Prostate gland (tissue), 2 donors: Measurements from ENCODE around the gene FFAR3. TPM values are rescaled to one million over a fixed set of nuclear protein-coding genes. Genes with fewer than 3 reads are reported as not detected.

ENCODE experiments used
- DNase-seq: peaks from one replicate; pipeline ENCODE4 v3.0.0-alpha.2; 2019; ENCODE audit warnings: low spot score
- H3K27ac ChIP-seq, 2 donors: fragments of 200-600 bp; sonication (generic); 2 replicates each; pipeline ENCODE4 v1.5.1; 2017 to 2019
- H3K27me3 ChIP-seq: fragments of 200-600 bp; sonication (generic); replicated peaks from 2 replicates; pipeline ENCODE4 v1.5.1; 2019; ENCODE audit not compliant: insufficient read depth
- H3K36me3 ChIP-seq, 2 donors: fragments of 200-600 bp; sonication (generic); 1 replicate in 1 of 2; 2 replicates in 1 of 2; pipeline versions ENCODE4 v1.5.1 to v1.8.1; 2017 to 2019
- H3K4me1 ChIP-seq: fragments of 200-600 bp; sonication (generic); replicated peaks from 2 replicates; pipeline ENCODE4 v1.5.1; 2019
- H3K4me3 ChIP-seq, 2 donors: fragments of 200-600 bp; sonication (generic); 2 replicates each; pipeline ENCODE4 v1.5.1; 2017 to 2019
- H3K9me3 ChIP-seq: fragments of 200-600 bp; sonication (generic); 2 replicates; pipeline ENCODE4 v1.5.1; 2017
- CTCF ChIP-seq, 4 experiments: fragments of 200-600 bp in 2 of 4; fragments of 450-650 bp in 2 of 4; sonication (generic) in 2 of 4; IDR thresholded peaks; 1 replicate in 3 of 4; 2 replicates in 1 of 4; pipeline ENCODE4 v1.5.1; 2016 to 2019; ENCODE audit warnings: antibody characterized with exemption in 4 of 4, mild to moderate bottlenecking in 2 of 4, moderate library complexity in 2 of 4
- POLR2A ChIP-seq: fragments of 450-650 bp; IDR thresholded peaks from one replicate; pipeline ENCODE4 v1.6.1; 2016; ENCODE audit warnings: antibody characterized with exemption, mild to moderate bottlenecking
- POLR2AphosphoS5 ChIP-seq: sonication (generic); formaldehyde crosslinking; IDR thresholded peaks from one replicate; pipeline ENCODE4 v1.6.1; 2017; ENCODE audit warnings: antibody characterized with exemption
- WGBS: methylation state at CpG from one replicate; pipeline ENCODE4 v1.1.5; 2018; 5-methylcytosine and 5-hydroxymethylcytosine counted together
- intact Hi-C: fragments of 100-400 bp; cut with DNase I; formaldehyde crosslinking; loops from one replicate; pipeline ENCODE4 v1.14.2; 2022
- total RNA-seq, 2 donors: library from RNA; depleted of rRNA; stranded (reverse); fragments of >200 nt; gene quantifications; one replicate each; pipeline ENCODE4 v1.1.0, GENCODE V29; 2016

The FFAR3 gene
- total RNA-seq, 2 donors from 2014 or later, result 1.6 TPM; not detected in 1

DNA sequence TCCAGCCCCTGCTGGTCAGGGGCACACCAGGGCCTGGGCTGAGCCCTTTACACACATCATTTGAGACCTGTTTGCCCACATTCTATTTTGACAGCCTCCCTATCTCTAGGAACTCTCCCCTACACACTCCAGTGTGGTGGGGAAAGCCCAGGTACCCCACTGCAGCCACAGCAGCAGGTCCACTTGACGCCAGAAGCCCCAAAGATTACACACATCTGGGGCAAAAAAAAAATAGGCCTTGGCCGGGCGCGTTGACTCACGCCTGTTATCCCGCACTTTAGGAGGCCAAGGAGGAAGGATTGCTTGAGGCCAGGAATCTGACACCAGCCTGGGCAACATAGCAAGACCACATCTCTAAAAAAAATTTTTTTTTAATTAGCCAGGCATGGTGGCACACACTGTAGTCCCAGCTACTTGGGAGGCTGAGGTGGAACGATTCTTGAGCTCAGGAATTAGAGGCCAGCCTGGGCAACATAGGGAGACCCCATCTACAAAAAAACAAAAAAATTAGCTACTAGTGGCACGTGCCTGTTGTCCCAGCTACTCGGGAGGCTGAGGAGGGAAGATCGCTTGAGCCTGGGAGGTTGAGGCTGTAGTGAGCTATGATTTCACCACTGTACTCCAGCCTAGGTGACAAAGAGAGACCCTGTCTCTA lies 47.3 kb upstream of the FFAR3 start:
- 92% methylated on average over 10 of the region's 10 CpGs for WGBS
- no peak for TF ChIP-seq CTCF (IDR thresholded peaks at IDR 0.05)
- no peak for TF ChIP-seq POLR2AphosphoS5
- no peak for TF ChIP-seq POLR2A
- no peaks in the 10 kb centered on the region for H3K4me1 ChIP-seq
- no peaks in the 10 kb centered on the region for H3K36me3 ChIP-seq
- intact Hi-C loops, result no loop called here
- no peaks in the 10 kb centered on the region for H3K9me3 ChIP-seq
- no peak for DNase-seq
- no peaks in the 10 kb centered on the region for H3K27me3 ChIP-seq
- H3K27ac ChIP-seq, result no peak overlapping the region
- no peak overlapping the region for H3K4me3 ChIP-seq

DNA sequence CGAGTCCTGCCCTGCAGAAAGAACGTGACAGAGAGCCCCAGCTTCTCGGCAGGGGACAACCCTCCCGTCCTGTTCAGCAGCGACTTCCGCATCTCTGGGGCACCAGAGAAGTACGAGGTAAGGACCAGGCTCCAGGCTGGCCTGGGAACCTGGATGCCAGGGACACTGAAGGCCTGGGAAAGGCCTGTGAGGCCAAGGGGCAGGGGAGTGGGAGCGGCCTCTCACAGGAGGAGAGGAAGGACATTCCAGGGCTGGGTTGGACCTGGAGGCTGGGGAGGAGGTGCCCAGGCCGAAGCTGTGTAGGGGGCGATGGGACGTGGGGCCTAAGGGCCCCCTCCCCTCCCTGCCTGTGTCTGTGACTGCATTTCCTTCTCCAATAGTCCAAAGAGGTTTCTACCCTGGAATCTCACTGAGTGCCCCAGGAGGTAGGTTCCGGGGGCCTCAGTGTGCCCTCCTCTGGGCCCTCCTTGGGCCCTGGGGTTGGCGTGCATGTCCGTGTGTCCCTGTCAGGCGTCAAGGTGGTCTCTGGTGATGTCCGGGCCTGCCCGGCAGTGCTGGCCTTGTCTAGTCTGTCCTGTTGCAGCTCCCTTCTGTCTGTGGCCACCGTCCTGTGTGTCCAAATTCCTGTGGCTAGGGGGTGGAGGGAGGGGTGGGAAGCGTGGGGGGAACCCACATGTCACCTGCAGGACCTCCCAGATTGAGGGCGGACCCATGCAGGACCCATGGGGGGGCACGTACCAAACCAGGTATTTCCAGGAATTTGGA lies 46.2 kb upstream of the FFAR3 start:
- H3K9me3 ChIP-seq, result no peaks in the 10 kb centered on the region

DNA sequence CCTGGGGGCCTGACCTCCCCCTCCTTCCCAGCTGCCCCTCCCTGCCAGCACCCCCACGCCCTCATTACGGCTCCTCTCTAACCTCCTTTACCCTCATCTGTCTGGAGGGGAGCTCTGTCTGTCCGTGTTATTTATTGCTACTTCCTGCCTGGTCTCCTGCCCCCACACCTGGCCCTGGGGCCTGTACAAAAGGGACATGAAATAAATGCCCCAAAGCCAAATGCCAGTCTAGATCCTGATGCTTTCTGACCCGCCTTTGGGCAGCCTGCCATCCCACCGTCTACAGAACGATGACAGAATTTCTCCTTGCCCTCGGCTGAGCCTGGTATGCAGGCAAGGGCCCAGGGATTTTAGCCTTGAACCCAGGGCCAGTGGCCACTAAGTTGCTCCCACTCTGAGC lies 44.7 kb upstream of the FFAR3 start:
- Histone ChIP-seq H3K4me1 (no peaks in the 10 kb centered on the region), H3K27ac (no peak overlapping the region), H3K9me3 (no peaks in the 10 kb centered on the region), H3K4me3 (no peak overlapping the region), H3K36me3 (no peaks in the 10 kb centered on the region), H3K27me3 (no peaks in the 10 kb centered on the region)
- TF ChIP-seq CTCF (IDR thresholded peaks at IDR 0.05), result no peak
- no peak for TF ChIP-seq POLR2AphosphoS5
- no peak for TF ChIP-seq POLR2A
- intact Hi-C loops, result no loop called here
- WGBS, result 45% methylated on average over 7 of the region's 7 CpGs
- DNase-seq, result no peak

More for the DNA sequence above, 46.2 kb upstream of the FFAR3 start:
- Histone ChIP-seq H3K4me1 (no peaks in the 10 kb centered on the region), H3K27me3 (no peaks in the 10 kb centered on the region), H3K27ac (no peak overlapping the region), H3K36me3 (no peaks in the 10 kb centered on the region), H3K4me3 (no peak overlapping the region)
- TF ChIP-seq POLR2A, result no peak
- TF ChIP-seq POLR2AphosphoS5, result no peak
- no peak for TF ChIP-seq CTCF (IDR thresholded peaks at IDR 0.05)
- no peak for DNase-seq
- WGBS, result 75% methylated on average over 20 of the region's 21 CpGs
- intact Hi-C loops, result no loop called here

DNA sequence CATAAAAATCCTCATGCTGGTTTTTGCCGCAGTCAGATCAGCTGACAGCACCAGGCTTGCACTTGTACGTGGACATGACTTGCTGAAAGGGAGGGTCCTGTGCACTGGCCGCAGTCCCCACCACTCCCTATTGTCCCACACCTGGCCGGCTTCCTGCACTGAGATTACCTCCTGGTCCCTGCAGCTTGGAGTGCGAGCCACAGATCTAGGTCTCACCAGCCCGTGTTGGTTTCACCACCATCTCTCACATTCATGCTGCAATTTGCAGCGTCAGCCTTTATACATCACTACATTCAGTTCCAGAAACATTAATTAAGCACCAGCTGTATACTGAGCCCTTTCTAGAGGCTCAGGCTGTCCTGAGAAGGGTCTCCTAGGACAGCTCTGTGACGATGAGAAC lies 44.2 kb upstream of the FFAR3 start:
- intact Hi-C loops, result no loop called here
- TF ChIP-seq POLR2A, result no peak
- no peak for TF ChIP-seq CTCF (IDR thresholded peaks at IDR 0.05)
- TF ChIP-seq POLR2AphosphoS5, result no peak
- DNase-seq, result no peak

More for the DNA sequence above, 44.2 kb upstream of the FFAR3 start:
- Histone ChIP-seq H3K4me3 (no peak overlapping the region), H3K9me3 (no peaks in the 10 kb centered on the region), H3K36me3 (no peaks in the 10 kb centered on the region), H3K27me3 (no peaks in the 10 kb centered on the region), H3K27ac (no peak overlapping the region), H3K4me1 (no peaks in the 10 kb centered on the region)
- WGBS, result 81% methylated on average over 8 of the region's 8 CpGs
